Keratinocyte (primary cell): ENCODE results near the gene SMPDL3A. TPM values are rescaled to one million over a fixed set of nuclear protein-coding genes. Genes with fewer than 3 reads are reported as not detected.

Experiments
- DNase-seq: peaks from one replicate; pipeline ENCODE4 v3.0.0-alpha.2; 2011; ENCODE audit warnings: low read depth, missing footprints, low spot score
- FAIRE-seq: peaks from 2 replicates; lab custom pipeline; 2011; peaks lifted over from hg19 to GRCh38; lab: Jason Lieb, UNC
- H2AFZ ChIP-seq: 2 replicates; pipeline ENCODE4 v1.6.0; 2012; ENCODE audit warnings: low read length, control low read depth, inconsistent platforms; ENCODE audit not compliant: control insufficient read depth
- H3K27ac ChIP-seq: 2 replicates; pipeline ENCODE4 v1.5.1; 2011; ENCODE audit warnings: low read length; ENCODE audit not compliant: control insufficient read depth, insufficient read depth
- H3K27me3 ChIP-seq: 3 replicates; pipeline ENCODE4 v1.6.0; 2011; ENCODE audit warnings: low read length; ENCODE audit not compliant: control insufficient read depth, insufficient read depth; ENCODE audit errors: extremely low read depth
- H3K36me3 ChIP-seq, 2 experiments: 2 replicates in 1 of 2; 3 replicates in 1 of 2; pipeline ENCODE4 v1.5.1; 2011; ENCODE audit warnings: low read length in 2 of 2, mild to moderate bottlenecking in 1 of 2; ENCODE audit not compliant: control insufficient read depth in 2 of 2, insufficient read depth in 2 of 2; ENCODE audit errors: extremely low read depth in 1 of 2
- H3K4me1 ChIP-seq: 3 replicates; pipeline ENCODE4 v1.5.1; 2011; ENCODE audit warnings: low read length; ENCODE audit not compliant: control insufficient read depth, insufficient read depth; ENCODE audit errors: extremely low read depth
- H3K4me2 ChIP-seq: 3 replicates; pipeline ENCODE4 v1.6.0; 2011; ENCODE audit warnings: low read depth, low read length; ENCODE audit not compliant: control insufficient read depth, insufficient read depth; ENCODE audit errors: extremely low read depth
- H3K4me3 ChIP-seq, 3 experiments: fragments of 200-600 bp in 1 of 3; sonication (generic) in 1 of 3; 2 replicates in 2 of 3; 3 replicates in 1 of 3; pipeline ENCODE4 v1.5.1; 2011 to 2016; ENCODE audit warnings: low read length in 3 of 3, mild to moderate bottlenecking in 3 of 3, control low read depth in 2 of 3, inconsistent platforms in 1 of 3, low read depth in 1 of 3, mixed read lengths in 1 of 3, mixed run types in 1 of 3, moderate library complexity in 1 of 3; ENCODE audit not compliant: control insufficient read depth in 2 of 3, insufficient read depth in 2 of 3; ENCODE audit errors: extremely low read depth in 1 of 3
- H3K79me2 ChIP-seq: 2 replicates; pipeline ENCODE4 v1.6.0; 2012; ENCODE audit warnings: low read length; ENCODE audit not compliant: control insufficient read depth, insufficient read depth
- H3K9ac ChIP-seq: 3 replicates; pipeline ENCODE4 v1.6.0; 2011; ENCODE audit warnings: low read length; ENCODE audit not compliant: control insufficient read depth, insufficient read depth; ENCODE audit errors: extremely low read depth
- H3K9me1 ChIP-seq: 3 replicates; pipeline ENCODE4 v1.6.0; 2011; ENCODE audit warnings: low read length; ENCODE audit not compliant: control insufficient read depth, insufficient read depth; ENCODE audit errors: extremely low read depth
- H3K9me3 ChIP-seq: 2 replicates; pipeline ENCODE4 v1.5.1; 2012; ENCODE audit warnings: low read depth, low read length; ENCODE audit not compliant: control insufficient read depth
- H4K20me1 ChIP-seq: 3 replicates; pipeline ENCODE4 v1.6.0; 2011; ENCODE audit warnings: low read length; ENCODE audit not compliant: control insufficient read depth, insufficient read depth; ENCODE audit errors: extremely low read depth
- EZH2 ChIP-seq: IDR thresholded peaks from one replicate; pipeline ENCODE4 v1.6.1; 2012; ENCODE audit warnings: inconsistent platforms, mild to moderate bottlenecking, low read length, moderate library complexity
- dilution Hi-C: fragments of 300-500 bp; cut with MboI; formaldehyde crosslinking; loops from one replicate; pipeline ENCODE4 v1.7.0; 2020; ENCODE audit warnings: low sequenced_read_pairs; ENCODE audit not compliant: extremely low pct_ligation_motif_present
- polyA plus RNA-seq, 5 experiments: library from polyadenylated mRNA; depleted of rRNA in 3 of 5; stranded (reverse) in 3 of 5; stranded (forward) in 1 of 5; unstranded in 1 of 5; fragments of >200 nt; gene quantifications; 1 replicate in 1 of 5; 2 replicates in 3 of 5; 3 replicates in 1 of 5; pipeline versions ENCODE4 v1.2.1 to v1.2.3, GENCODE V29; 2011 to 2012; ENCODE audit warnings: missing spikeins in 2 of 5, low read depth in 1 of 5, low replicate concordance in 1 of 5
- TF ChIP-seq, protein P1 (sequence below), 3 experiments: IDR thresholded peaks in 1 of 3; conservative IDR thresholded peaks in 1 of 3; optimal IDR thresholded peaks in 1 of 3; 2 replicates in 2 of 3; 3 replicates in 1 of 3; pipeline versions ENCODE3 to v1.5.1; 2011; ENCODE audit warnings: low read length in 3 of 3, mild to moderate bottlenecking in 3 of 3, moderate library complexity in 2 of 3, control low read depth in 1 of 3, inconsistent platforms in 1 of 3; ENCODE audit not compliant: insufficient read depth in 2 of 3; ENCODE audit errors: extremely low read depth in 1 of 3

SMPDL3A gene
- polyA plus RNA-seq, 1 donor (not counting 4 experiments of a cell fraction or from before 2014, with no cell fraction given): 10.8 TPM

DNA sequence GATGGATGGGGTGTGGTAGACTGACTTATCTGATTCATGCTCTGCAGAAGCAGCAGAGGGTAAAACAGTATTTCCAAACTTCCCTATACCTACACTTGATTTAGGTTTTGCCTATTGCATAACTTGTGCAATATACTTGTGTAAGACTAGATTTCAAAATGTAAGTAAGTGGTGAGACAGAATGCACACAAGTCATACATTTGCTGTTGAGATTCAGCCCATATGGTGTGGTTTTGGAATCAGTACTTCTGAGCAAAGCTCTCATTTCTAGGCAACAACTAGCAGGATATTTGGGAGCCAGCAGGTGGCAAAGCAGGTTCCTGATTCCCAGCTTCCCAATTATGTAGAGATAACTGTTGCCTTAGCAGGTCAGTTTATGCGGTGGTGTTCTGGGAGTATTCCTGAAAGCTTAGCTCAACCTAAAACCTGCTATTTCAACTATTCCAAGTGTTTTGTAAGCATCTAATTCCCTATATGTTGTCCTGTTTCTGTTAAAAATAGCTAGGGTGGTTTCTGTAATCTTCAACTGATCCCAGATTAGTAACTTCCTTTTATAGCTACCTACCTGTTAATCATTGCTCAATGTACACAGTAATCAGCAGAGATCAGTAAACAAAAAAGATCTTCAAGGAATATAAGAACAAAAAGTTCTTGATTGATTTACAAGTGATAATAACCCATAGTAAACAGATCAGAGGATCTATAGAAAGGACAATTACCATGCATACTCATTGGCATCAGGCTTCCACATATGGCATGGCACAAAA is 18.0 kb upstream of the SMPDL3A start:
- Histone ChIP-seq H4K20me1 (no peaks in the 10 kb centered on the region), H3K27ac (no peak overlapping the region), H3K79me2 (no peaks in the 10 kb centered on the region), H3K4me1 (peaks cover 19% of the 10 kb centered on the region), H3K9ac (no peak overlapping the region), H3K9me3 (no peaks in the 10 kb centered on the region), H3K36me3 (no peaks in the 10 kb centered on the region), H3K4me2 (no peak overlapping the region), H3K4me3 (no peak overlapping the region), H2AFZ (no peak overlapping the region), H3K9me1 (no peaks in the 10 kb centered on the region), H3K27me3 (no peaks in the 10 kb centered on the region)
- FAIRE-seq: no peak
- dilution Hi-C loops: no loop called here
- no peak for TF ChIP-seq EZH2
- TF ChIP-seq, protein P1, sequence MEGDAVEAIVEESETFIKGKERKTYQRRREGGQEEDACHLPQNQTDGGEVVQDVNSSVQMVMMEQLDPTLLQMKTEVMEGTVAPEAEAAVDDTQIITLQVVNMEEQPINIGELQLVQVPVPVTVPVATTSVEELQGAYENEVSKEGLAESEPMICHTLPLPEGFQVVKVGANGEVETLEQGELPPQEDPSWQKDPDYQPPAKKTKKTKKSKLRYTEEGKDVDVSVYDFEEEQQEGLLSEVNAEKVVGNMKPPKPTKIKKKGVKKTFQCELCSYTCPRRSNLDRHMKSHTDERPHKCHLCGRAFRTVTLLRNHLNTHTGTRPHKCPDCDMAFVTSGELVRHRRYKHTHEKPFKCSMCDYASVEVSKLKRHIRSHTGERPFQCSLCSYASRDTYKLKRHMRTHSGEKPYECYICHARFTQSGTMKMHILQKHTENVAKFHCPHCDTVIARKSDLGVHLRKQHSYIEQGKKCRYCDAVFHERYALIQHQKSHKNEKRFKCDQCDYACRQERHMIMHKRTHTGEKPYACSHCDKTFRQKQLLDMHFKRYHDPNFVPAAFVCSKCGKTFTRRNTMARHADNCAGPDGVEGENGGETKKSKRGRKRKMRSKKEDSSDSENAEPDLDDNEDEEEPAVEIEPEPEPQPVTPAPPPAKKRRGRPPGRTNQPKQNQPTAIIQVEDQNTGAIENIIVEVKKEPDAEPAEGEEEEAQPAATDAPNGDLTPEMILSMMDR (optimal IDR thresholded peaks at IDR 0.05 in 1 of 3, IDR thresholded peaks at IDR 0.05 in 1 of 3, conservative IDR thresholded peaks at IDR 0.05 in 1 of 3; ENCODE audit: extremely low read depth in 1 of 3, insufficient read depth in 2 of 3, low read length in 3 of 3): peak in 2 of 3 experiments; percentile 21 to 25
- no peak for DNase-seq

GRCh38 chr6:122772724-122773415 is 16.2 kb upstream of the SMPDL3A start:
- peak overlapping the region; percentile 11 for H2AFZ ChIP-seq
- no peak for TF ChIP-seq EZH2
- TF ChIP-seq, protein P1 (optimal IDR thresholded peaks at IDR 0.05 in 1 of 3, IDR thresholded peaks at IDR 0.05 in 1 of 3, conservative IDR thresholded peaks at IDR 0.05 in 1 of 3; ENCODE audit: extremely low read depth in 1 of 3, insufficient read depth in 2 of 3, low read length in 3 of 3): peak in 1 of 3 experiments; percentile 23
- no peaks in the 10 kb centered on the region for H3K79me2 ChIP-seq
- H3K9me1 ChIP-seq: no peaks in the 10 kb centered on the region
- no peaks in the 10 kb centered on the region for H4K20me1 ChIP-seq
- peaks cover 19% of the 10 kb centered on the region for H3K4me1 ChIP-seq
- no peaks in the 10 kb centered on the region for H3K27me3 ChIP-seq
- dilution Hi-C loops: no loop called here
- H3K4me2 ChIP-seq: peak overlapping the region; percentile 43
- no peaks in the 10 kb centered on the region for H3K36me3 ChIP-seq
- DNase-seq (peak; percentile 42), FAIRE-seq (peak; percentile 73)
- peak overlapping the region in 1 of 3 experiments; percentile 17 for H3K4me3 ChIP-seq
- H3K9ac ChIP-seq: no peak overlapping the region
- no peak overlapping the region for H3K27ac ChIP-seq
- H3K9me3 ChIP-seq: no peaks in the 10 kb centered on the region
